Measurements from ENCODE around the gene KRTAP24-1.

The KRTAP24-1 gene

GRCh38 chr21:30282850-30283249 lies at the start of gene KRTAP24-1:
Gene KRTAP24-1, minus strand, starts transcription at chr21:30282950. Its CDS starts 18 bp downstream, at chr21:30282932.
- DNase-seq, result no peak

GRCh38 chr21:30329203-30329875 lies 46.6 kb upstream of the KRTAP24-1 start:
- no peak for DNase-seq

- no peak for DNase-seq
These were observed 43.6 kb upstream of the KRTAP24-1 start for GRCh38 chr21:30326390-30326789.

GRCh38 chr21:30320215-30320614 lies 37.5 kb upstream of the KRTAP24-1 start, which contains the start of gene KRTAP26-1:
Gene KRTAP26-1, minus strand, starts transcription at chr21:30320315. Its CDS starts 280 bp downstream, at chr21:30320035.
- DNase-seq, result no peak

- no peak for DNase-seq
These were observed 33.0 kb upstream of the KRTAP24-1 start for GRCh38 chr21:30315701-30316100.

- no peak for DNase-seq
These were observed 24.1 kb upstream of the KRTAP24-1 start for GRCh38 chr21:30306884-30307283.

- no peak for DNase-seq
These were observed 22.4 kb upstream of the KRTAP24-1 start for GRCh38 chr21:30305136-30305535.

GRCh38 chr21:30289215-30289614 lies 6.5 kb upstream of the KRTAP24-1 start, which contains the start of gene KRTAP25-1:
Gene KRTAP25-1, minus strand, starts transcription at chr21:30289514. Its CDS starts 24 bp downstream, at chr21:30289490.
- no peak for DNase-seq

- DNase-seq, result no peak
These were observed 11.1 kb downstream of the KRTAP24-1 start for GRCh38 chr21:30271611-30272010.

GRCh38 chr21:30271156-30271555 lies 11.6 kb downstream of the KRTAP24-1 start:
- DNase-seq, result no peak

- DNase-seq, result no peak
These were observed 12.8 kb downstream of the KRTAP24-1 start for GRCh38 chr21:30269803-30270530.

- no peak for DNase-seq
These were observed 14.0 kb downstream of the KRTAP24-1 start for GRCh38 chr21:30268608-30269197.

GRCh38 chr21:30257773-30258172 lies 25.0 kb downstream of the KRTAP24-1 start:
- no peak for DNase-seq

- no peak for DNase-seq
These were observed 26.6 kb downstream of the KRTAP24-1 start for GRCh38 chr21:30256100-30256499.

- DNase-seq, result no peak
These were observed 27.1 kb downstream of the KRTAP24-1 start for GRCh38 chr21:30255679-30256078.

- DNase-seq, result no peak
These were observed 31.0 kb downstream of the KRTAP24-1 start for GRCh38 chr21:30251781-30252180.

- no peak for DNase-seq
These were observed 32.8 kb downstream of the KRTAP24-1 start for GRCh38 chr21:30249936-30250335.

- DNase-seq, result no peak
These were observed 33.9 kb downstream of the KRTAP24-1 start for GRCh38 chr21:30248844-30249243.

- DNase-seq, result no peak
These were observed 37.7 kb downstream of the KRTAP24-1 start for GRCh38 chr21:30245061-30245460.

- DNase-seq, result no peak
These were observed 39.1 kb downstream of the KRTAP24-1 start for GRCh38 chr21:30243691-30244090.

- no peak for DNase-seq
These were observed 42.1 kb downstream of the KRTAP24-1 start for GRCh38 chr21:30240661-30241060.

GRCh38 chr21:30238168-30238567 lies 44.6 kb downstream of the KRTAP24-1 start:
- no peak for DNase-seq

GRCh38 chr21:30234643-30235042 lies 48.1 kb downstream of the KRTAP24-1 start:
- DNase-seq, result no peak

- no peak for DNase-seq
These were observed 48.7 kb downstream of the KRTAP24-1 start for GRCh38 chr21:30234050-30234449.

Measured in cerebellar nuclear complex (tissue), 1 donor.